Adrenal gland (tissue), 12 donors: ENCODE data around the gene SHISA8. TPM values are rescaled to one million over a fixed set of nuclear protein-coding genes. Genes with fewer than 3 reads are reported as not detected.

Source experiments
- DNase-seq, 7 donors: peaks; one replicate each; pipeline ENCODE4 v3.0.0-alpha.2; 2019 to 2020
- H3K27ac ChIP-seq, 5 donors: fragments of 200-600 bp; sonication (generic) in 4 of 5; 1 replicate in 3 of 5; 2 replicates in 2 of 5; pipeline versions ENCODE4 v1.5.1 to v1.8.0; 2016 to 2020; ENCODE audit warnings: mild to moderate bottlenecking in 1 of 5
- H3K27me3 ChIP-seq: fragments of 200-600 bp; 2 replicates; pipeline ENCODE4 v1.8.0; 2021
- H3K36me3 ChIP-seq, 2 donors: fragments of 200-600 bp; replicated peaks in 1 of 2; 1 replicate in 1 of 2; 2 replicates in 1 of 2; pipeline versions ENCODE4 v1.5.1 to v1.8.0; 2018 to 2022
- H3K4me1 ChIP-seq, 2 donors: fragments of 200-600 bp; replicated peaks in 1 of 2; 1 replicate in 1 of 2; 2 replicates in 1 of 2; pipeline versions ENCODE4 v1.5.1 to v1.8.0; 2018 to 2021
- H3K4me3 ChIP-seq, 4 donors: fragments of 200-600 bp; sonication (generic) in 3 of 4; one replicate each; pipeline ENCODE4 v1.5.1; 2016 to 2018
- H3K9me3 ChIP-seq, 3 donors: fragments of 200-600 bp; sonication (generic) in 1 of 3; replicated peaks in 1 of 3; 1 replicate in 2 of 3; 2 replicates in 1 of 3; pipeline versions ENCODE4 v1.5.1 to v1.8.0; 2016 to 2021
- CTCF ChIP-seq, 6 experiments: fragments of 450-650 bp in 4 of 6; fragments of 200-600 bp in 2 of 6; sonication (generic) in 1 of 6; IDR thresholded peaks; 1 replicate in 5 of 6; 2 replicates in 1 of 6; pipeline versions ENCODE4 v1.5.1 to v1.8.0; 2016 to 2021; ENCODE audit warnings: antibody characterized with exemption in 6 of 6, mild to moderate bottlenecking in 2 of 6, moderate library complexity in 1 of 6
- POLR2A ChIP-seq, 2 donors: fragments of 450-650 bp; IDR thresholded peaks; one replicate each; pipeline ENCODE4 v1.6.1; 2017; ENCODE audit warnings: antibody characterized with exemption in 2 of 2, mild to moderate bottlenecking in 2 of 2, moderate library complexity in 1 of 2
- WGBS, 4 donors: extraction: QIAGEN DNeasy Blood & Tissue Kit in 2 of 4; methylation state at CpG; one replicate each; pipeline versions ENCODE4 v1.1.5 to v1.1.7; 2013 to 2017; 5-methylcytosine and 5-hydroxymethylcytosine counted together
- intact Hi-C, 2 donors: fragments of 100-400 bp; cut with DNase I; formaldehyde crosslinking; loops; one replicate each; pipeline versions ENCODE4 v1.14.1 to v1.15.0; 2022 to 2023
- polyA plus RNA-seq, 3 donors: library from polyadenylated mRNA; stranded (reverse); fragments of 200-250 nt in 2 of 3; fragments of 350-450 nt in 1 of 3; fragmentation: Illumina TruSeq in 1 of 3; extraction: RNeasy Lipid Tissue Mini Kit (QIAGEN cat#74804) in 1 of 3; gene quantifications; one replicate each; pipeline ENCODE4 v1.2.3, GENCODE V29; 2013 to 2014
- total RNA-seq, 9 donors: library from RNA; depleted of rRNA in 4 of 9; stranded (reverse); fragments of >200 nt in 4 of 9; fragments of 120-200 nt in 1 of 9; fragmentation: NEBNext Ultra II Directional in 1 of 9; extraction: Animal tissue kit (Norgen Biotek cat#: 25700) in 1 of 9; gene quantifications; one replicate each; pipeline versions ENCODE4 v1.1.0 to v1.2.4, GENCODE V29; 2013 to 2023
- donor health status: healthy with polysubstance abuse.
- donor health status: Bipolar disorder and iron deficiency.
- donor health status: DM: yes; HTN: yes; CAD: no.
- donor health status: DM: no; HTN: no; CAD: no.
- donor health status: DM: no; HTN: no; CAD: no.
- donor health status: DM: yes; HTN: yes; CAD: no.

The SHISA8 gene
- total and polyA plus RNA-seq, 12 donors: 0.28 to 55.5 (median 16.2) TPM

GRCh38 chr22:41904450-41905410, 10.1 kb downstream of the SHISA8 start:
- peaks cover 7 to 17% of the 10 kb centered on the region in 2 donors for H3K4me1 ChIP-seq
- H3K4me3 ChIP-seq: no peak overlapping the region
- H3K27me3 ChIP-seq: no peaks in the 10 kb centered on the region
- 80 to 87% (median 84%) methylated on average over 6 to 24 of the region's 24 CpGs for WGBS, 4 donors
- peak in 1 of 7 donors; percentile 11 for DNase-seq
- peaks cover 0 to 69% of the 10 kb centered on the region in 2 donors for H3K36me3 ChIP-seq
- H3K27ac ChIP-seq: peak overlapping the region in 1 of 5 donors; percentile 83
- intact Hi-C loops: no loop called here
- no peaks in the 10 kb centered on the region for H3K9me3 ChIP-seq
- TF ChIP-seq CTCF (IDR thresholded peaks at IDR 0.05) (no peak), POLR2A (IDR thresholded peaks at IDR 0.05) (no peak)

GRCh38 chr22:41902932-41903421, 11.9 kb downstream of the SHISA8 start:
- no peak overlapping the region for H3K4me3 ChIP-seq
- H3K27me3 ChIP-seq: no peaks in the 10 kb centered on the region
- intact Hi-C loops: no loop called here
- WGBS, 4 donors: 44 to 75% (median 59%) methylated on average over 12 to 15 of the region's 15 CpGs
- peak in 6 of 7 donors; percentile 57 to 87 (median 74) for DNase-seq
- TF ChIP-seq CTCF (IDR thresholded peaks at IDR 0.05) (no peak), POLR2A (IDR thresholded peaks at IDR 0.05) (no peak)
- no peaks in the 10 kb centered on the region for H3K4me1 ChIP-seq
- peak overlapping the region; percentile 14 to 83 (median 32) for H3K27ac ChIP-seq
- peaks cover 0 to 87% of the 10 kb centered on the region in 2 donors for H3K36me3 ChIP-seq
- no peaks in the 10 kb centered on the region for H3K9me3 ChIP-seq

DNA sequence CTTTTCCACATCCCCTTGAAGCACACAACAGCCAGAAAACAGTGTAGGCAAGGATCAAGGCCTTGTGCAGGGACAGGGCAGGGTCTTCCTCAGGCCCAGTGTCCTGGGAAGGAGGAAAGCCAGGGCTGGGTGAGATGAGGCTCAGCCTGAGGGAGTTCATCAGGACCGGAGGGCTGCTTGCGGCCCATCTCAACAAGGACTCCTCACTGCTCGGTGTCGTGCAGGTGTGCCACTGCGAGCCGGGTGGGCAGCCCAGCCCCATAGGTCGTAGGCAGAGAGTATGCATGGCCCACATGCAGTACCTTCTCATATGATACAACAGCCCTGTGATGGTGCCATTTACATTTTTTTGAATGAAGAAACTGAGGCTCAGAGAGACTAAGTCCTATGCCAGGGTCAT, 12.9 kb downstream of the SHISA8 start:
- Histone ChIP-seq H3K27ac (peak overlapping the region in 1 of 5 donors; percentile 83), H3K4me1 (no peaks in the 10 kb centered on the region), H3K36me3 (peaks cover 0 to 96% of the 10 kb centered on the region in 2 donors), H3K9me3 (no peaks in the 10 kb centered on the region), H3K27me3 (no peaks in the 10 kb centered on the region), H3K4me3 (no peak overlapping the region)
- DNase-seq: no peak
- 91 to 100% (median 93%) methylated on average over 4 to 7 of the region's 7 CpGs for WGBS, 4 donors
- TF ChIP-seq CTCF (IDR thresholded peaks at IDR 0.05) (no peak), POLR2A (IDR thresholded peaks at IDR 0.05) (no peak)
- intact Hi-C loops: no loop called here

DNA sequence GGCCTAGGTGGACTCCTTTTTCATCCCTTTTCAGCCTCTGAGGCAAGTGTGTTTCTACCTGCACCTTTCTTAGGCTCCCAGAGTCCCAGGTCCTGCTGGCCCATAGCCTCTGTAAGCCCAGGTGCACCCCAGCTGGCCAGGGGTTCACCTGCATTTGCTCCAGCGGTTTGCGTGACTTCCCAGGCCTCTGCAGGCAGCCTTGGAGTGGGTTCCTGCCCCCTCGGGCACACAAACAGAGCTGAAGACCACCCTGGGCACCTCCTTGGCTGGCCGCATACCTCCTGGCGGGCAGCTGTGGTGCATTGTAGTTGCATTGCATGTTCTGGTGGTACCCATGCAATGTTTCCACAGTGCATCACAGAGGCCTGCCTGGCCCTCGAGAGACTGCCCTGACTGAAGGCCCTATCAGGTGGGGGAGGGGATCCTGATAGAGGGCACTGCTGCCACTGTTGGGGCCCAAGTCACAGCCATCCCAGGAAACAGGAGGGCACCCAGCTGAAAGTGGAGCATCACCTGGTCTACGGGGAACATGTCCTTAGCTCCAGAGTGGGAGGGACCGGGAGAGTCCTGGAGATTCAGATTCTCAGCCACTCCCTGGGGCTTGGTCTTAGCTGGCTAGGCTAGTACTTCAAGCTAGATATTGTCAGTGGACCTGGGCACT, 14.1 kb downstream of the SHISA8 start:
- H3K4me3 ChIP-seq: no peak overlapping the region
- TF ChIP-seq POLR2A (IDR thresholded peaks at IDR 0.05) (no peak), CTCF (IDR thresholded peaks at IDR 0.05) (no peak)
- no peaks in the 10 kb centered on the region for H3K4me1 ChIP-seq
- H3K27ac ChIP-seq: no peak overlapping the region
- no peaks in the 10 kb centered on the region for H3K27me3 ChIP-seq
- DNase-seq: no peak
- peaks cover 0 to 98% of the 10 kb centered on the region in 2 donors for H3K36me3 ChIP-seq
- no peaks in the 10 kb centered on the region for H3K9me3 ChIP-seq
- intact Hi-C loops: no loop called here
- 91 to 95% (median 94%) methylated on average over 3 to 8 of the region's 8 CpGs for WGBS, 4 donors
